WTC11 (cell line): ENCODE results near the gene KLHL10. TPM values are rescaled to one million over a fixed set of nuclear protein-coding genes. Genes with fewer than 3 reads are reported as not detected.

Source experiments
- ATAC-seq: fragments of 200-7000 bp; cut with Tn5 transposase; 2 replicates; pipeline ENCODE4 v1.10.0; 2021; ENCODE audit warnings: mild to moderate bottlenecking, moderate library complexity
- CTCF ChIA-PET: fragments of 300-600 bp; sonication (Branson Sonifier 250); formaldehyde crosslinking; loops from one replicate; lab custom pipeline; 2021; ENCODE audit warnings: antibody characterized with exemption; lab: Charles Lee
- POLR2A ChIA-PET: fragments of 350-600 bp; sonication (Branson Sonifier 250); formaldehyde crosslinking; loops from one replicate; lab custom pipeline; 2021; ENCODE audit warnings: antibody characterized with exemption; lab: Charles Lee
- DNase-seq: peaks from one replicate; pipeline ENCODE4 v3.0.0; 2021; ENCODE audit warnings: low spot score
- H3K27ac Mint-ChIP-seq: 2 replicates; pipeline ENCODE4 v1.8.0; 2021; ENCODE audit warnings: mixed read lengths
- H3K27me3 Mint-ChIP-seq: 2 replicates; pipeline ENCODE4 v1.8.0; 2021; ENCODE audit warnings: low read depth, mild to moderate bottlenecking, moderate library complexity, mixed read lengths
- H3K36me3 Mint-ChIP-seq: 2 replicates; pipeline ENCODE4 v1.8.0; 2021; ENCODE audit warnings: mixed read lengths
- H3K4me1 Mint-ChIP-seq: 2 replicates; pipeline ENCODE4 v1.8.0; 2022; ENCODE audit warnings: mixed read lengths
- H3K4me3 Mint-ChIP-seq: 2 replicates; pipeline ENCODE4 v1.8.0; 2021; ENCODE audit warnings: mild to moderate bottlenecking, moderate library complexity, mixed read lengths
- H3K9me3 Mint-ChIP-seq: 2 replicates; pipeline ENCODE4 v1.8.0; 2021; ENCODE audit warnings: mixed read lengths
- ATF3 ChIP-seq: sonication (generic); formaldehyde crosslinking; conservative IDR thresholded peaks from 2 replicates; pipeline ENCODE4 v1.8.1; 2022; ENCODE audit warnings: mild to moderate bottlenecking, missing genetic modification reagents
- CBFB ChIP-seq: sonication (generic); formaldehyde crosslinking; IDR thresholded peaks from 2 replicates; pipeline ENCODE4 v1.8.1; 2022; ENCODE audit warnings: mild to moderate bottlenecking, low read depth, missing genetic modification reagents
- ESRRA ChIP-seq: sonication (generic); formaldehyde crosslinking; IDR thresholded peaks from 2 replicates; pipeline ENCODE4 v1.8.1; 2022; ENCODE audit warnings: mild to moderate bottlenecking, missing genetic modification reagents, borderline replicate concordance
- FOXP4 ChIP-seq: sonication (generic); formaldehyde crosslinking; IDR thresholded peaks from 2 replicates; pipeline ENCODE4 v1.8.0; 2022; ENCODE audit warnings: mild to moderate bottlenecking, missing genetic modification reagents
- JUN ChIP-seq: sonication (generic); formaldehyde crosslinking; IDR thresholded peaks from 2 replicates; pipeline ENCODE4 v1.8.0; 2023; ENCODE audit warnings: mild to moderate bottlenecking, missing genetic modification reagents
- MAX ChIP-seq: sonication (generic); formaldehyde crosslinking; IDR thresholded peaks from 2 replicates; pipeline ENCODE4 v1.8.0; 2022; ENCODE audit warnings: mild to moderate bottlenecking, missing genetic modification reagents
- MYBL2 ChIP-seq: sonication (generic); formaldehyde crosslinking; IDR thresholded peaks from 2 replicates; pipeline ENCODE4 v1.8.1; 2023; ENCODE audit warnings: mild to moderate bottlenecking, moderate library complexity, missing genetic modification reagents
- NFE2L1 ChIP-seq: sonication (generic); formaldehyde crosslinking; IDR thresholded peaks from 2 replicates; pipeline ENCODE4 v1.8.1; 2023; ENCODE audit warnings: missing genetic modification reagents
- NR3C1 ChIP-seq: sonication (generic); formaldehyde crosslinking; conservative IDR thresholded peaks from 2 replicates; pipeline ENCODE4 v1.8.1; 2023; ENCODE audit warnings: low read depth, mild to moderate bottlenecking, missing genetic modification reagents
- RELA ChIP-seq: sonication (generic); formaldehyde crosslinking; IDR thresholded peaks from 2 replicates; pipeline ENCODE4 v1.8.1; 2022; ENCODE audit warnings: missing genetic modification reagents, mild to moderate bottlenecking, borderline replicate concordance
- SP1 ChIP-seq: sonication (generic); formaldehyde crosslinking; conservative IDR thresholded peaks from 2 replicates; pipeline ENCODE4 v1.8.1; 2022; ENCODE audit warnings: missing genetic modification reagents
- TEAD1 ChIP-seq: sonication (generic); formaldehyde crosslinking; IDR thresholded peaks from 2 replicates; pipeline ENCODE4 v1.8.0; 2022; ENCODE audit warnings: mild to moderate bottlenecking, missing genetic modification reagents
- ZNF232 ChIP-seq: sonication (generic); formaldehyde crosslinking; IDR thresholded peaks from 2 replicates; pipeline ENCODE4 v1.8.0; 2022; ENCODE audit warnings: mild to moderate bottlenecking, missing genetic modification reagents
- ZNF263 ChIP-seq: sonication (generic); formaldehyde crosslinking; IDR thresholded peaks from 2 replicates; pipeline ENCODE4 v1.8.1; 2022; ENCODE audit warnings: low read depth, mild to moderate bottlenecking, moderate library complexity, missing genetic modification reagents
- ZNF281 ChIP-seq: sonication (generic); formaldehyde crosslinking; IDR thresholded peaks from 2 replicates; pipeline ENCODE4 v1.8.0; 2023; ENCODE audit warnings: mild to moderate bottlenecking, missing genetic modification reagents
- ZNF416 ChIP-seq: fragments of 250-450 bp; sonication (Bioruptor Pico); IDR thresholded peaks from 2 replicates; pipeline ENCODE4 v1.9.0; 2021; ENCODE audit warnings: mild to moderate bottlenecking, inconsistent platforms
- total RNA-seq: library from RNA; stranded (reverse); gene quantifications from 3 replicates; pipeline ENCODE4 v1.2.3, GENCODE V29; 2021
- TF ChIP-seq, protein P1 (sequence below): sonication (generic); formaldehyde crosslinking; IDR thresholded peaks from 2 replicates; pipeline ENCODE4 v1.8.1; 2023; ENCODE audit warnings: mild to moderate bottlenecking, moderate library complexity, missing genetic modification reagents
- TF ChIP-seq, protein P2 (sequence below): sonication (generic); formaldehyde crosslinking; IDR thresholded peaks from 2 replicates; pipeline ENCODE4 v1.8.0; 2023; ENCODE audit warnings: missing genetic modification reagents, mild to moderate bottlenecking, borderline replicate concordance
- TF ChIP-seq, protein P3 (sequence below): sonication (generic); formaldehyde crosslinking; IDR thresholded peaks from 2 replicates; pipeline ENCODE4 v1.8.1; 2023; ENCODE audit warnings: mild to moderate bottlenecking, missing genetic modification reagents, borderline replicate concordance

Gene KLHL10
- total RNA-seq, 1 experiment from 2014 or later, result 0.35 TPM

GRCh38 chr17:41812381-41813151, 25.1 kb upstream of the KLHL10 start, which contains the start of gene FKBP10:
Gene FKBP10, plus strand, starts transcription at chr17:41813004. Its CDS starts 31 bp downstream, at chr17:41813035.
- peak within 1 kb of the TSS; percentile 98 for H3K4me3 Mint-ChIP-seq
- H3K27ac Mint-ChIP-seq, result peak within 1 kb of the TSS; percentile 95
- peaks cover 24% of the 10 kb centered on the region for H3K4me1 Mint-ChIP-seq
- H3K27me3 Mint-ChIP-seq, result peaks cover 7% of the 10 kb centered on the region
- ChIA-PET POLR2A (interaction anchor here (0.6 to 4.3 kb wide), 8 partner anchors 25 to 204 kb away, joined by 3 to 62 read pairs (median 4); partner anchors contain the start of genes DNAJC7, EIF1, HAP1 and JUP), CTCF (interaction anchor here (0.6 to 4.6 kb wide), 8 partner anchors 11 to 262 kb away, joined by 3 to 91 read pairs (median 6); partner anchors contain the start of genes JUP and KLHL11)
- ATAC-seq, result peak; percentile 72
- H3K36me3 Mint-ChIP-seq, result peaks cover 16% of the 10 kb centered on the region
- H3K9me3 Mint-ChIP-seq, result no peaks in the 10 kb centered on the region
- DNase-seq, result peak; percentile 90
- TF ChIP-seq SP1, result peak; percentile 75
- TF ChIP-seq NFE2L1 (CRISPR knock-in tag), result 0 out of 2 replicates have a peak, but pooled peaks have one; percentile 48
- TF ChIP-seq ZNF263 (CRISPR knock-in tag), result no peak
- TF ChIP-seq ESRRA (CRISPR knock-in tag), result no peak
- TF ChIP-seq CBFB (CRISPR knock-in tag), result 0 out of 2 replicates have a peak, but pooled peaks have one; percentile 65
- no peak for TF ChIP-seq JUN (CRISPR knock-in tag)
- TF ChIP-seq MAX (CRISPR knock-in tag), result peak; percentile 78; the same call in 1 of the 2 replicates
- no peak for TF ChIP-seq FOXP4 (CRISPR knock-in tag)
- TF ChIP-seq, protein P1, sequence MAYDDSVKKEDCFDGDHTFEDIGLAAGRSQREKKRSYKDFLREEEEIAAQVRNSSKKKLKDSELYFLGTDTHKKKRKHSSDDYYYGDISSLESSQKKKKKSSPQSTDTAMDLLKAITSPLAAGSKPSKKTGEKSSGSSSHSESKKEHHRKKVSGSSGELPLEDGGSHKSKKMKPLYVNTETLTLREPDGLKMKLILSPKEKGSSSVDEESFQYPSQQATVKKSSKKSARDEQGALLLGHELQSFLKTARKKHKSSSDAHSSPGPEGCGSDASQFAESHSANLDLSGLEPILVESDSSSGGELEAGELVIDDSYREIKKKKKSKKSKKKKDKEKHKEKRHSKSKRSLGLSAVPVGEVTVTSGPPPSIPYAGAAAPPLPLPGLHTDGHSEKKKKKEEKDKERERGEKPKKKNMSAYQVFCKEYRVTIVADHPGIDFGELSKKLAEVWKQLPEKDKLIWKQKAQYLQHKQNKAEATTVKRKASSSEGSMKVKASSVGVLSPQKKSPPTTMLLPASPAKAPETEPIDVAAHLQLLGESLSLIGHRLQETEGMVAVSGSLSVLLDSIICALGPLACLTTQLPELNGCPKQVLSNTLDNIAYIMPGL (CRISPR knock-in tag), result peak; percentile 31; the same call in 1 of the 2 replicates
- peak; percentile 38; the same call in 1 of the 2 replicates for TF ChIP-seq ZNF232 (CRISPR knock-in tag)
- no peak for TF ChIP-seq ZNF416 (CRISPR knock-in tag)
- TF ChIP-seq, protein P2, sequence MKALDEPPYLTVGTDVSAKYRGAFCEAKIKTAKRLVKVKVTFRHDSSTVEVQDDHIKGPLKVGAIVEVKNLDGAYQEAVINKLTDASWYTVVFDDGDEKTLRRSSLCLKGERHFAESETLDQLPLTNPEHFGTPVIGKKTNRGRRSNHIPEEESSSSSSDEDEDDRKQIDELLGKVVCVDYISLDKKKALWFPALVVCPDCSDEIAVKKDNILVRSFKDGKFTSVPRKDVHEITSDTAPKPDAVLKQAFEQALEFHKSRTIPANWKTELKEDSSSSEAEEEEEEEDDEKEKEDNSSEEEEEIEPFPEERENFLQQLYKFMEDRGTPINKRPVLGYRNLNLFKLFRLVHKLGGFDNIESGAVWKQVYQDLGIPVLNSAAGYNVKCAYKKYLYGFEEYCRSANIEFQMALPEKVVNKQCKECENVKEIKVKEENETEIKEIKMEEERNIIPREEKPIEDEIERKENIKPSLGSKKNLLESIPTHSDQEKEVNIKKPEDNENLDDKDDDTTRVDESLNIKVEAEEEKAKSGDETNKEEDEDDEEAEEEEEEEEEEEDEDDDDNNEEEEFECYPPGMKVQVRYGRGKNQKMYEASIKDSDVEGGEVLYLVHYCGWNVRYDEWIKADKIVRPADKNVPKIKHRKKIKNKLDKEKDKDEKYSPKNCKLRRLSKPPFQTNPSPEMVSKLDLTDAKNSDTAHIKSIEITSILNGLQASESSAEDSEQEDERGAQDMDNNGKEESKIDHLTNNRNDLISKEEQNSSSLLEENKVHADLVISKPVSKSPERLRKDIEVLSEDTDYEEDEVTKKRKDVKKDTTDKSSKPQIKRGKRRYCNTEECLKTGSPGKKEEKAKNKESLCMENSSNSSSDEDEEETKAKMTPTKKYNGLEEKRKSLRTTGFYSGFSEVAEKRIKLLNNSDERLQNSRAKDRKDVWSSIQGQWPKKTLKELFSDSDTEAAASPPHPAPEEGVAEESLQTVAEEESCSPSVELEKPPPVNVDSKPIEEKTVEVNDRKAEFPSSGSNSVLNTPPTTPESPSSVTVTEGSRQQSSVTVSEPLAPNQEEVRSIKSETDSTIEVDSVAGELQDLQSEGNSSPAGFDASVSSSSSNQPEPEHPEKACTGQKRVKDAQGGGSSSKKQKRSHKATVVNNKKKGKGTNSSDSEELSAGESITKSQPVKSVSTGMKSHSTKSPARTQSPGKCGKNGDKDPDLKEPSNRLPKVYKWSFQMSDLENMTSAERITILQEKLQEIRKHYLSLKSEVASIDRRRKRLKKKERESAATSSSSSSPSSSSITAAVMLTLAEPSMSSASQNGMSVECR, result no peak
- peak; percentile 91; the same call in 1 of the 2 replicates for TF ChIP-seq ZNF281 (CRISPR knock-in tag)
- peak; percentile 38; the same call in 1 of the 2 replicates for TF ChIP-seq MYBL2
- TF ChIP-seq RELA (CRISPR knock-in tag), result no peak
- TF ChIP-seq TEAD1 (CRISPR knock-in tag), result peak; percentile 25; the same call in 1 of the 2 replicates
- no peak for TF ChIP-seq NR3C1 (CRISPR knock-in tag)
- TF ChIP-seq, protein P3, sequence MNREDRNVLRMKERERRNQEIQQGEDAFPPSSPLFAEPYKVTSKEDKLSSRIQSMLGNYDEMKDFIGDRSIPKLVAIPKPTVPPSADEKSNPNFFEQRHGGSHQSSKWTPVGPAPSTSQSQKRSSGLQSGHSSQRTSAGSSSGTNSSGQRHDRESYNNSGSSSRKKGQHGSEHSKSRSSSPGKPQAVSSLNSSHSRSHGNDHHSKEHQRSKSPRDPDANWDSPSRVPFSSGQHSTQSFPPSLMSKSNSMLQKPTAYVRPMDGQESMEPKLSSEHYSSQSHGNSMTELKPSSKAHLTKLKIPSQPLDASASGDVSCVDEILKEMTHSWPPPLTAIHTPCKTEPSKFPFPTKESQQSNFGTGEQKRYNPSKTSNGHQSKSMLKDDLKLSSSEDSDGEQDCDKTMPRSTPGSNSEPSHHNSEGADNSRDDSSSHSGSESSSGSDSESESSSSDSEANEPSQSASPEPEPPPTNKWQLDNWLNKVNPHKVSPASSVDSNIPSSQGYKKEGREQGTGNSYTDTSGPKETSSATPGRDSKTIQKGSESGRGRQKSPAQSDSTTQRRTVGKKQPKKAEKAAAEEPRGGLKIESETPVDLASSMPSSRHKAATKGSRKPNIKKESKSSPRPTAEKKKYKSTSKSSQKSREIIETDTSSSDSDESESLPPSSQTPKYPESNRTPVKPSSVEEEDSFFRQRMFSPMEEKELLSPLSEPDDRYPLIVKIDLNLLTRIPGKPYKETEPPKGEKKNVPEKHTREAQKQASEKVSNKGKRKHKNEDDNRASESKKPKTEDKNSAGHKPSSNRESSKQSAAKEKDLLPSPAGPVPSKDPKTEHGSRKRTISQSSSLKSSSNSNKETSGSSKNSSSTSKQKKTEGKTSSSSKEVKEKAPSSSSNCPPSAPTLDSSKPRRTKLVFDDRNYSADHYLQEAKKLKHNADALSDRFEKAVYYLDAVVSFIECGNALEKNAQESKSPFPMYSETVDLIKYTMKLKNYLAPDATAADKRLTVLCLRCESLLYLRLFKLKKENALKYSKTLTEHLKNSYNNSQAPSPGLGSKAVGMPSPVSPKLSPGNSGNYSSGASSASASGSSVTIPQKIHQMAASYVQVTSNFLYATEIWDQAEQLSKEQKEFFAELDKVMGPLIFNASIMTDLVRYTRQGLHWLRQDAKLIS (CRISPR knock-in tag), result 0 out of 2 replicates have a peak, but pooled peaks have one; percentile 8
- no peak for TF ChIP-seq ATF3 (CRISPR knock-in tag)
